Measurements from ENCODE around the gene KATNAL2.
A peak's percentile ranks its signal among the peaks of the same experiment; 100 is the strongest.
"Not testable (repeated sequence)": the region's sequence is repeated elsewhere in the genome, so short reads cannot be mapped to it uniquely, and the experiment has no call there.

The KATNAL2 gene

GRCh38 chr18:46939337-46939963 lies 22.0 kb downstream of the KATNAL2 start:
- DNase-seq, result no peak

GRCh38 chr18:46939998-46940571 lies 22.7 kb downstream of the KATNAL2 start:
- DNase-seq, result no peak

DNA sequence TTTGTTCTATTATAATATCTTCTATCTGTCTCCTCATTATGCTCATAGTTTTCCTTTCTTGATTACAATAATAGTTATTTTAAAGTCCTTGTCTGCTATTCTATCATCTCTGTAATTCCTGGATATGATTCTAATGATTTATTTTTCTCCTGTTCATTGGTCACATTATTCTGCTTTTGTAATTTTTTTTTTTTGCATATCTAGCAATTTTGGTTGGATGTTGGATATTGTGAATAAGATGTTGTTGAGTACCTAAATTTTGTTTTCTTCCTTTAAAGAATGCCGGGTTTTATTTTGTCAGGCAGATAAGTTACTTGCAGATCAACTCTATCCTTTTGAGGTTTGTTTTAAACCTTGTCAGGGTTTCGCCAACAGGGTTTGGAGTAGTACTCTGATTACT lies 25.2 kb downstream of the KATNAL2 start:
- no peak for DNase-seq

DNA sequence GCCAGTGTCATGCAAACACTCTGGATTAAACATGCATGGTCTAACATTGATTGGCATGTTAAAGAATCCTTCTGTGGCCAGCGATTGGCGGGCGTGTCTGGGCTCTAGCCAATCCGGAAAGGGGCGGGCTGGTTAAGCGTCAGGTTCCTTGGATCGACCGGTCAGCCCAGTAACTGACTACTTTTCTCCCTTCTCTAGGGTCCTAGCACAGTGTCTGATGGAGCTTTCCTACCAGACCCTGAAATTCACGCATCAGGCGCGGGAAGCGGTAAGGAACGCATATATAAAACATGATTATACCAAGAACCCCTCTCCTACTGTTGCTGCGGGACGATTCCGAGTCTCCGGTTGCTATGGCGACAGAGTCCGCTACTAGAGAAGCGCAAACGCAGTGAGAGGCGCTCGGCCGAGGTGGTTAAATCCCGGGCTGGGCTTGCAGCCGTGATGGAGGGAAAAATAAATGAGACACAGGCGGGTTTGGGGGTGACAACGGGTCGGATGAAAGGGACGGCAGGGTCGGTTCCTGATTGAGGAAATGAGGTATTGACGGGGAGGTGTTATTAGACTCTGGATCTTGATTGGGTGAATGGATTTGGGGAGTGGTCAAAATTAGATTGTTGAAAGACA lies 29.4 kb downstream of the KATNAL2 start:
- peak; percentile 81 for DNase-seq

- no peak for DNase-seq
Measured at GRCh38 chr18:46950064-46950656, 32.8 kb downstream of the KATNAL2 start.

DNA sequence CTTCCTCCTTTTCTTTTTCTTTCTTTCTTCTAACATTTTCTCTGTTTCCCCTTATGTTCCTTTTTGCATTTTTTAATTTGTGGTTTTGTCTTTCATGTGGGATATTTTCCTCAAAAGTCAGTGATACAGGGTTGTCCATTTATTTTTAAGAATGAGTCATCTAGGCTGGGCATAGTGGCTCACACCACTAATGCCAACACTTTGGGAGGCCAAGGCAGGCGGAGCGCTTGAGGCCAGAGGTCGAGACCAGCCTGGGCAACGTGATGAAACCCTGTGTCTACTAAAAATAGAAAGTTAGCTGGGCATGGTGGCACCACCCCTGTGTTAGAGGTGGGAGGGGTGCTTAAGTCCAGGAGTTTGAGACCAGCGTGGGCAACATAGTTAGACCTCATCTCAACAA lies 35.8 kb downstream of the KATNAL2 start:
- DNase-seq, result no peak

DNA sequence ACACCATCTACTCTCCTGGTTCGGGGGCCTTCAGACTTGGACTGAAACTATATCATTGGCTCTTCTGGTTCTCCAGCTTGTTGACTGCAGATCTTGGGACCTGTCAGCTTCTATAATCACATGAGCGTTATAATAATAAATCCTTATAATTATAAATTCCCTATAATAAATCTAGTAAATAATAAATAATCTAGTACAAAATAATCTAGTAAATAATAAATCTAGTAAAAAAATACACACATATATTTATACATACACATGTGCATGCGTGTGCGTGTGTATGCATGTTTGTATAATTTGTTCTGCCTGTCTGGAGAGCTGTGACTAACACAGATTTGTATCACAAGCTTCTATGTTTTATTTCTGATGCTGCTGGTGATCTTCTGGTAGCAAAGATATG lies 40.8 kb downstream of the KATNAL2 start:
- DNase-seq, result no peak

DNA sequence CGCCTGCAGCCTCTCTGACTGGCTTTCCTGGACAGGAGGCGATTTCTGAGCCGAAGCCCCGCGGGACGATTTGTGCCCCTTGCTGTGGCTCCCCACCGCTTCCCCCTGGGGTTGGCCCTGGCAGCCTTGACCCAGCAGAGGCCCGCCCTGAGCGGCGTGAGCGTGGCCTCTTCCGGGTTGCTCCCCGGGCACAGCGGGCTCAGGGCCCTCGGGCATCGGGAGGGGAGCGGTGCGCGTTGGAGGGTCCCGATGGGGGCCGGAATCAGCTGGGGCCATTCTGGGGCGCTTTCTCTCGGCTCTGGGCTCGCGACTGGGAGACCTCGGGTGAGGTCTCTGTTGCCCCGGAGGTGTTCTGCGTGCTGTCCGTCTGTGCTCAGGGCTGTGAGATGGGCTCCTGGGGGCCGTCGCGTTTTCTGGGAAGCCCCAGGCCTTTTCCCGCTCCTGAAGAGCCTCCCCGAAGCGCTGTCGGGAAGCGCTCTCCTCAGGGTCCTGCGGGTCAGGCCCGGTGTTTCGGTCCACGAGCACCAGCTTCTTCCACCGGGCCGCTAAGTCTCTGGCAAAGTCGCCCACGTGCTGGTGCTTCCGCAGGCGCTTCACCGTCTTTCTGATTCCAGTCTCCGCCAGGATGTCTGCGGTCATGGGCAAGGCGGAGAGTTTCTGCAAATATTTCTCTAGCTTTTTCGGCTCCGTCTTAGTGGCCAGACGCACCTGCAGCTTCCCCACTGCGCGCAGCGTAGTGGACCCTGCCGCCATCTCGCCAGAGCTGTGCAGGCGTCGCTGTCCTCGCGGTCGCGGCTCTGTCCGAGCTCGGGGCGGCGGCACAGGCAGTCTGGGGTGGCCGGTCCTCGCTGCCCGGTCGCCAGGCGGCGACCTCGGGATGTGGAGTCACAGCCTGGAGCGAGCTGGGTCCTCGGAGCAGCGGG lies 46.5 kb downstream of the KATNAL2 start:
- DNase-seq, result not testable (repeated sequence)

- not testable (repeated sequence) for DNase-seq
Measured at GRCh38 chr18:46964579-46965293, 47.3 kb downstream of the KATNAL2 start.

DNA sequence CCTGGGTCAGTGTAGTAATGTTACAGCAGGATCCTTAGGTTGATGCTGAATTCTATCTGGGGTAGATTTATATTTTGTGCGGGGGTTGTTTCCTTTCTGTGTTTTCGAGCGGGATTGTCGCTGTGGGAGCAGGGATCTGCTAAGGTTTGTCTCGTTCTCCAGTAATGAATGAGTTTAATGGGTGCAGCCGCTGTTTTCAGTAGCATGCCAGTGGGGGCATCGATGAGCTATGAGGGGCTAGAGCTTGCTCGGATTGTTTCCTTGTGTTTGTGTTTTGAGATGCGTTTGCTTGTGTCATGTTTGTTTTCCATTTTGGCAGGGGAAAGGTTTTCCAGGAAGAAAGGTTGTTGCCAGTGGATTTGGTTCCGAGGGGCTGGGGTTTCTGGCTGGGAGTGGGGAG lies 48.9 kb downstream of the KATNAL2 start:
- DNase-seq, result not testable (repeated sequence)

DNA sequence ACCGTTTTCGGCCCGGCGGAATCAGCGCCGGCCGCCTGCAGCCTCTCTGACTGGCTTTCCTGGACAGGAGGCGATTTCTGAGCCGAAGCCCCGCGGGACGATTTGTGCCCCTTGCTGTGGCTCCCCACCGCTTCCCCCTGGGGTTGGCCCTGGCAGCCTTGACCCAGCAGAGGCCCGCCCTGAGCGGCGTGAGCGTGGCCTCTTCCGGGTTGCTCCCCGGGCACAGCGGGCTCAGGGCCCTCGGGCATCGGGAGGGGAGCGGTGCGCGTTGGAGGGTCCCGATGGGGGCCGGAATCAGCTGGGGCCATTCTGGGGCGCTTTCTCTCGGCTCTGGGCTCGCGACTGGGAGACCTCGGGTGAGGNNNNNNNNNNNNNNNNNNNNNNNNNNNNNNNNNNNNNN lies 52.1 kb downstream of the KATNAL2 start:
- DNase-seq, result not testable (repeated sequence)

GRCh38 chr18:47019870-47020269 lies 102.5 kb downstream of the KATNAL2 start:
- DNase-seq, result not testable (repeated sequence)

- DNase-seq, result not testable (repeated sequence)
Measured at GRCh38 chr18:47020757-47021156, 103.4 kb downstream of the KATNAL2 start.

- not testable (repeated sequence) for DNase-seq
Measured at GRCh38 chr18:47022821-47023220, 105.4 kb downstream of the KATNAL2 start.

DNA sequence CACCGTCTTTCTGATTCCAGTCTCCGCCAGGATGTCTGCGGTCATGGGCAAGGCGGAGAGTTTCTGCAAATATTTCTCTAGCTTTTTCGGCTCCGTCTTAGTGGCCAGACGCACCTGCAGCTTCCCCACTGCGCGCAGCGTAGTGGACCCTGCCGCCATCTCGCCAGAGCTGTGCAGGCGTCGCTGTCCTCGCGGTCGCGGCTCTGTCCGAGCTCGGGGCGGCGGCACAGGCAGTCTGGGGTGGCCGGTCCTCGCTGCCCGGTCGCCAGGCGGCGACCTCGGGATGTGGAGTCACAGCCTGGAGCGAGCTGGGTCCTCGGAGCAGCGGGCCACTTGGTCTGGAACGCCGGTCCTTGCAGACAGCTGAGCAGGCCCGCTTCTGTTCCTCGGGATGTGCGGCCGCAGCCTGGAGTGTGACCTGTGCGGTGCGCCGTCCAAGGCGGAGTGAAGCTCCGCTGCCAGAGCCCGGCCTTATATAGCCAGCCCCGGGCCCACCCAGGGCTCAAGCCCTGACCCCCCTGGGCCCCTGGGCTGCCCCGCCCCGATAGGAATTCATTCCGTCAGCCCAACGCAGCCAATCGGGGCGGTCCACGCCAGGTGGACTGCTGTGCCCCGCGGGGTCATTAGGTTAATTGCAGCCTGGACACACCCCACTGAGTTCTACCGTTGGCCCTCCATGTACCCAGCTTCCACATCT lies 106.5 kb downstream of the KATNAL2 start:
- not testable (repeated sequence) for DNase-seq

DNA sequence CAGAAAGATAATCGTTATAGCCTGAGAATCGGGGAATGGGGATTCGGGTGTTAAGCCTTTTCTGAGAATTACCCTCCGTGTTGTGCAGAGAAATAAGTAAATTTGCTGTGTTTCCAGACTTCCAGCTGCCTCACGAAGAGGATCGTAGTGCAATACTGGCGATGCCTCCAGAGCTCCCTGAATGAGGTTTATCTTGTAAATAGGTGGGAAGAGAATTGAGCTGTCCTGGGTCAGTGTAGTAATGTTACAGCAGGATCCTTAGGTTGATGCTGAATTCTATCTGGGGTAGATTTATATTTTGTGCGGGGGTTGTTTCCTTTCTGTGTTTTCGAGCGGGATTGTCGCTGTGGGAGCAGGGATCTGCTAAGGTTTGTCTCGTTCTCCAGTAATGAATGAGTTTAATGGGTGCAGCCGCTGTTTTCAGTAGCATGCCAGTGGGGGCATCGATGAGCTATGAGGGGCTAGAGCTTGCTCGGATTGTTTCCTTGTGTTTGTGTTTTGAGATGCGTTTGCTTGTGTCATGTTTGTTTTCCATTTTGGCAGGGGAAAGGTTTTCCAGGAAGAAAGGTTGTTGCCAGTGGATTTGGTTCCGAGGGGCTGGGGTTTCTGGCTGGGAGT lies 108.3 kb downstream of the KATNAL2 start:
- not testable (repeated sequence) for DNase-seq

DNA sequence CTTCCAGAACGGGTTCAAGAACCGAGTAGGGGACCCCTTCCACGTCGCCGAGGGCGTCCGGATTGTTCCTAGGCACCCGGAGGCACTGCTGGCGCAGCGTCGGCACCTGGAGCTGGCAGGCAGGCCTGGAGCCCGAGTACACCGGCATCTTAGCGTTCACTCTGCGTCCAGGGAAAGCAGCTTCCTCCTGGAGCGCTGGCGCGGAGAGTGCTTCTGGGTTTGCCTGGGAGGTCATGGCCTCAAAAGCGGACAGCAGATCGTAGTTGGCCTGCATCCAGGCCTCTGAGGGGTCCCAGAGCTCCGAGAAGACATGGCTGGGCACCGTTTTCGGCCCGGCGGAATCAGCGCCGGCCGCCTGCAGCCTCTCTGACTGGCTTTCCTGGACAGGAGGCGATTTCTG lies 111.3 kb downstream of the KATNAL2 start:
- not testable (repeated sequence) for DNase-seq

GRCh38 chr18:47029684-47030353 lies 112.4 kb downstream of the KATNAL2 start:
- DNase-seq, result not testable (repeated sequence)

GRCh38 chr18:47030887-47031286 lies 113.5 kb downstream of the KATNAL2 start:
- not testable (repeated sequence) for DNase-seq

DNA sequence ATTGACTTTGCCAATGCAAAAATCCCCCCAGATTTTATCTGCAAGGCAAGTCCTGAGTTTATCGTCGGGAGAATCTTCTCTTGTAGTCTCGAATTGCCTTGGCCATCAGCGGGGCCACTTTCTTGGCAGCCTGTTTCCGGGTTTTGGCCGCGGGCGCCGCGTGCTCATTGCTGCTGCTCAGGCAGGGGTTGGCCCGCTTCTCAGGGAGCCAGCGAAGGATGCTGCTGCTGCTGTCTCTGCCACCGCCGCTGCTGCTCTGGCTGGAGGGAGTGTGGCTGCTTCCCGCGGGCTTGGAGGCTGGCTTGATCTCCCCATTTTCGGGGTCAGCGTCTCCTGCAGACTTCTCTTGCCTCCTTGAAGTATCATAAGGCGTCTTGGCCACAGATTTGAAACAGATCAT lies 115.5 kb downstream of the KATNAL2 start:
- DNase-seq, result no peak
